Forelimb muscle (tissue), 1 donor: ENCODE measurements around the gene FAM149B1. TPM values are rescaled to one million over a fixed set of nuclear protein-coding genes. Genes with fewer than 3 reads are reported as not detected.
A peak's percentile ranks its signal among the peaks of the same experiment; 100 is the strongest.
"Not testable (repeated sequence)": the region's sequence is repeated elsewhere in the genome, so short reads cannot be mapped to it uniquely, and the experiment has no call there.

Source experiments
- DNase-seq: peaks from one replicate; pipeline ENCODE4 v3.0.0-alpha.2; 2013; ENCODE audit warnings: low read depth
- polyA plus RNA-seq: library from polyadenylated mRNA; unstranded; fragments of 120-200 nt; gene quantifications from one replicate; pipeline ENCODE4 v1.2.1, GENCODE V29; 2013; ENCODE audit not compliant: insufficient read length

Gene FAM149B1
- polyA plus RNA-seq, 1 donor: 23.4 TPM

GRCh38 chr10:73233883-73234282 is 66.0 kb downstream of the FAM149B1 start:
- no peak for DNase-seq

- DNase-seq: no peak
Measured at GRCh38 chr10:73234695-73235094, 66.8 kb downstream of the FAM149B1 start.

- DNase-seq: no peak
Measured at GRCh38 chr10:73238990-73239566, 71.2 kb downstream of the FAM149B1 start.

- DNase-seq: no peak
Measured at GRCh38 chr10:73239908-73240307, 72.0 kb downstream of the FAM149B1 start.

- no peak for DNase-seq
Measured at GRCh38 chr10:73244866-73245477, 77.1 kb downstream of the FAM149B1 start.

GRCh38 chr10:73246322-73246645 is 78.4 kb downstream of the FAM149B1 start:
- no peak for DNase-seq

GRCh38 chr10:73246646-73247508 is 79.0 kb downstream of the FAM149B1 start, which contains the start of gene DNAJC9:
DNAJC9 (minus strand) TSS chr10:73247255; CDS start chr10:73247189, 66 bp downstream.
- DNase-seq: peak; percentile 81

- no peak for DNase-seq
Measured at GRCh38 chr10:73247509-73248258, 79.8 kb downstream of the FAM149B1 start.

- DNase-seq: no peak
Measured at GRCh38 chr10:73248259-73248724, 80.4 kb downstream of the FAM149B1 start.

- DNase-seq: no peak
Measured at GRCh38 chr10:73251683-73252444, 83.9 kb downstream of the FAM149B1 start.

- peak; percentile 96 for DNase-seq
Measured at GRCh38 chr10:73252445-73253224, 84.7 kb downstream of the FAM149B1 start, which contains the start of gene MRPS16. MRPS16 (minus strand) TSS chr10:73252644; CDS start chr10:73252482, 162 bp downstream.

GRCh38 chr10:73253225-73253555 is 85.3 kb downstream of the FAM149B1 start:
- DNase-seq: no peak

- not testable (repeated sequence) for DNase-seq
Measured at GRCh38 chr10:73258612-73259011, 90.7 kb downstream of the FAM149B1 start.

- DNase-seq: no peak
Measured at GRCh38 chr10:73261362-73261995, 93.6 kb downstream of the FAM149B1 start.

- no peak for DNase-seq
Measured at GRCh38 chr10:73262105-73262730, 94.3 kb downstream of the FAM149B1 start.

- DNase-seq: no peak
Measured at GRCh38 chr10:73262880-73263555, 95.1 kb downstream of the FAM149B1 start.

- DNase-seq: no peak
Measured at GRCh38 chr10:73263693-73264347, 95.9 kb downstream of the FAM149B1 start.

- DNase-seq: no peak
Measured at GRCh38 chr10:73264423-73264822, 96.5 kb downstream of the FAM149B1 start.
